Measurements from ENCODE around the gene EIF4B.
"Not testable (repeated sequence)": the region's sequence is repeated elsewhere in the genome, so short reads cannot be mapped to it uniquely, and the experiment has no call there.

The EIF4B gene

GRCh38 chr12:53005986-53006809, at the start of gene EIF4B:
EIF4B (plus strand) TSS chr12:53006456; CDS start chr12:53006484, 28 bp downstream.
- DNase-seq (ENCODE audit: low spot score), result peak; percentile 98

- no peak for DNase-seq (ENCODE audit: low spot score)
These were observed 49.3 kb upstream of the EIF4B start for GRCh38 chr12:52956987-52957386.

- no peak for DNase-seq (ENCODE audit: low spot score)
These were observed 41.5 kb upstream of the EIF4B start for GRCh38 chr12:52964556-52965336.

GRCh38 chr12:52965337-52965731, 40.9 kb upstream of the EIF4B start:
- no peak for DNase-seq (ENCODE audit: low spot score)

GRCh38 chr12:52969166-52969795, 37.0 kb upstream of the EIF4B start:
- DNase-seq (ENCODE audit: low spot score), result no peak

- no peak for DNase-seq (ENCODE audit: low spot score)
These were observed 36.3 kb upstream of the EIF4B start for GRCh38 chr12:52969828-52970569.

GRCh38 chr12:52971679-52972329, 34.5 kb upstream of the EIF4B start:
- DNase-seq (ENCODE audit: low spot score), result no peak

- DNase-seq (ENCODE audit: low spot score), result no peak
These were observed 31.1 kb upstream of the EIF4B start for GRCh38 chr12:52975204-52975603.

GRCh38 chr12:52975820-52976573, 30.3 kb upstream of the EIF4B start:
- no peak for DNase-seq (ENCODE audit: low spot score)

GRCh38 chr12:52976574-52977071, 29.6 kb upstream of the EIF4B start:
- no peak for DNase-seq (ENCODE audit: low spot score)

- DNase-seq (ENCODE audit: low spot score), result no peak
These were observed 29.1 kb upstream of the EIF4B start for GRCh38 chr12:52977170-52977569.

GRCh38 chr12:52980096-52980649, 26.1 kb upstream of the EIF4B start:
- DNase-seq (ENCODE audit: low spot score), result no peak

- DNase-seq (ENCODE audit: low spot score), result peak; percentile 83
These were observed 25.4 kb upstream of the EIF4B start for GRCh38 chr12:52980650-52981423.

GRCh38 chr12:52984136-52984535, 22.1 kb upstream of the EIF4B start:
- DNase-seq (ENCODE audit: low spot score), result no peak

- DNase-seq (ENCODE audit: low spot score), result no peak
These were observed 17.4 kb upstream of the EIF4B start for GRCh38 chr12:52988898-52989297.

- no peak for DNase-seq (ENCODE audit: low spot score)
These were observed 16.1 kb upstream of the EIF4B start for GRCh38 chr12:52990206-52990605.

- not testable (repeated sequence) for DNase-seq (ENCODE audit: low spot score)
These were observed 14.0 kb upstream of the EIF4B start for GRCh38 chr12:52992240-52992639.

- DNase-seq (ENCODE audit: low spot score), result no peak
These were observed 13.3 kb upstream of the EIF4B start for GRCh38 chr12:52992699-52993557.

GRCh38 chr12:52993558-52993869, 12.7 kb upstream of the EIF4B start:
- DNase-seq (ENCODE audit: low spot score), result no peak
